HUES64 (cell line): ENCODE data around the gene EML6.

Experiments
- H3K27ac ChIP-seq: 2 replicates; pipeline ENCODE4 v1.7.0; 2013; ENCODE audit warnings: low read depth, low read length, inconsistent platforms
- H3K27me3 ChIP-seq: 2 replicates; pipeline ENCODE4 v1.6.1; 2013; ENCODE audit warnings: mild to moderate bottlenecking, low read length; ENCODE audit not compliant: insufficient read depth
- H3K36me3 ChIP-seq: 2 replicates; pipeline ENCODE4 v1.6.1; 2013; ENCODE audit warnings: mild to moderate bottlenecking, low read length; ENCODE audit not compliant: insufficient read depth
- H3K4me1 ChIP-seq: 2 replicates; pipeline ENCODE4 v1.6.1; 2013; ENCODE audit warnings: mild to moderate bottlenecking, low read length, moderate library complexity; ENCODE audit not compliant: insufficient read depth
- H3K4me3 ChIP-seq: 2 replicates; pipeline ENCODE4 v1.5.1; 2013; ENCODE audit warnings: mild to moderate bottlenecking, low read length, moderate library complexity
- H3K9ac ChIP-seq: 2 replicates; pipeline ENCODE4 v1.6.1; 2013; ENCODE audit warnings: mild to moderate bottlenecking, low read depth, low read length
- H3K9me3 ChIP-seq: 2 replicates; pipeline ENCODE4 v1.6.1; 2013; ENCODE audit warnings: low read depth, low read length; ENCODE audit not compliant: insufficient read depth
- WGBS: fragments of 150-250, 120-280 bp; methylation state at CpG from one replicate; pipeline ENCODE4 v1.1.7; 2013; ENCODE audit warnings: missing lambda C conversion rate; 5-methylcytosine and 5-hydroxymethylcytosine counted together

The EML6 gene

DNA sequence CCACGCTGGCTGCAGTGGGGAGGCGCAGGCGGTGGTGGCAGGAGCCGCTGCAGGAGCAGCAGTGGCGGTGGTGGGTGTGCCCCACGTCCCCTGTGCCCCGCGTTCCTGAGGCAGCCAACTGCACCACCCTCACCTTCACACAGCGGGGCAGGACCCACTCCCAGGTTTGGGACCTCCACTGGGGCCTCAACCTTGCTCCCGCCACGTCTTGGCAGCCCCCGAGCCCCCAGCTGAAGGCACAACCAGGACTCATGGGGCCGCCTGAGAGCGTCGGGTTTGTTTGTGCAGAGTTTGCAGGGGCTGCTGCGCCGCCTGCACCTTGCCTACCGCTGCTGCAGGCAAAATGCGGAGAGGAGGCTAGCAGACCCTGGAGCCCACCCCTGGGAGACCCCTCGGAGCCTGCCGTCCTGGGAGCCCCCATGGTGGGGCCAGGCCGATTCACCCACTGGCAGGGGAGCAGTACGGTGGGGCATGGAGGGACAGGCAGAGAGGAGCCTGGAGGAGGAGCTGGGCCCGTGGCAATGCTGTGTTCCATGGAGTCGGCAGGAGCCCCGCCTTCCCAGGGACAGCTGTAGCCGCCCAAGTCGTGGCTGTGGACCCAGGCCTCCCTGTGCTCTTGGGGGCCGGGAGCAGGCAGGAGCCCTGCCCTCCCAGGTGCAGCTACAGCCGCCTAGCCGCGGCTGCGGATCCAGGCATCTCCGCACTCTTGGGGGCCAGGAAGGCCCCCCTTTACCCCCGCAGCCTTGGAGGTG, 14.7 kb upstream of the EML6 start:
- no peaks in the 10 kb centered on the region for H3K36me3 ChIP-seq
- H3K27me3 ChIP-seq = no peaks in the 10 kb centered on the region
- H3K27ac ChIP-seq = no peak overlapping the region
- H3K9ac ChIP-seq = peak overlapping the region; percentile 37; the same call in 1 of the 2 replicates
- peak overlapping the region; percentile 44 for H3K4me3 ChIP-seq
- H3K4me1 ChIP-seq = no peaks in the 10 kb centered on the region
- H3K9me3 ChIP-seq = no peaks in the 10 kb centered on the region
- WGBS = 92% methylated on average over 35 of the region's 35 CpGs

- Histone ChIP-seq H3K36me3 (no peaks in the 10 kb centered on the region), H3K4me3 (peak overlapping the region; percentile 44), H3K4me1 (no peaks in the 10 kb centered on the region), H3K27me3 (no peaks in the 10 kb centered on the region), H3K9me3 (no peaks in the 10 kb centered on the region), H3K27ac (no peak overlapping the region), H3K9ac (peak overlapping the region; percentile 37; the same call in 1 of the 2 replicates)
- 95% methylated on average over 18 of the region's 18 CpGs for WGBS
These were observed 14.1 kb upstream of the EML6 start for GRCh38 chr2:54709336-54709809.

GRCh38 chr2:54710216-54710615, 13.2 kb upstream of the EML6 start:
- Histone ChIP-seq H3K27ac (no peak overlapping the region), H3K4me3 (no peak overlapping the region), H3K9me3 (no peaks in the 10 kb centered on the region), H3K36me3 (no peaks in the 10 kb centered on the region), H3K27me3 (no peaks in the 10 kb centered on the region), H3K4me1 (no peaks in the 10 kb centered on the region), H3K9ac (no peak overlapping the region)
- 84% methylated on average over 10 of the region's 10 CpGs for WGBS

GRCh38 chr2:54712516-54712915, 10.9 kb upstream of the EML6 start:
- no peak overlapping the region for H3K4me3 ChIP-seq
- no peak overlapping the region for H3K9ac ChIP-seq
- WGBS = 92% methylated on average over 6 of the region's 6 CpGs
- H3K9me3 ChIP-seq = no peaks in the 10 kb centered on the region
- H3K36me3 ChIP-seq = no peaks in the 10 kb centered on the region
- no peaks in the 10 kb centered on the region for H3K27me3 ChIP-seq
- no peaks in the 10 kb centered on the region for H3K4me1 ChIP-seq
- H3K27ac ChIP-seq = no peak overlapping the region

DNA sequence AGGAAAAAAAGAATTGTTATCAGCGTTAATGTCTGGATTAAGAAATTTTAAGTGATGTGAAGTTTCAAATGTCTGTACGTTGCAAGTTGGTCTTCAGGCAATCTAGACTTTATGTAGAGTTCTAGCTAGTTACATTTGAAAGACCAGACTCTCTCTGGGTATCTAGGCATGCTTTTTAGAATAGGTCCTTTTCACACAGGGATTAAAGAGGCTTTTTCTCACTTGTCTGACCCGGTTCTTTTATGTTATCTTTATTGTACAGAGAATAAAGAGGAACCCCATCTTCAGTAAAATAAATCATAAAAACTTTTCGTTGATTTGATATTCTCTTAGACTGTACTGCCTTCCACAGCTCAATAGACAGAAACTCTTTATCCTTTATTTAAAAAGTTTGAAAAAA, 8.5 kb upstream of the EML6 start:
- H3K36me3 ChIP-seq = no peaks in the 10 kb centered on the region
- no peaks in the 10 kb centered on the region for H3K4me1 ChIP-seq
- H3K4me3 ChIP-seq = no peak overlapping the region
- H3K27ac ChIP-seq = no peak overlapping the region
- no peaks in the 10 kb centered on the region for H3K9me3 ChIP-seq
- peaks cover 24% of the 10 kb centered on the region; the same call in 1 of the 2 replicates for H3K27me3 ChIP-seq
- H3K9ac ChIP-seq = no peak overlapping the region
- 36% methylated on average over 2 of the region's 4 CpGs for WGBS

DNA sequence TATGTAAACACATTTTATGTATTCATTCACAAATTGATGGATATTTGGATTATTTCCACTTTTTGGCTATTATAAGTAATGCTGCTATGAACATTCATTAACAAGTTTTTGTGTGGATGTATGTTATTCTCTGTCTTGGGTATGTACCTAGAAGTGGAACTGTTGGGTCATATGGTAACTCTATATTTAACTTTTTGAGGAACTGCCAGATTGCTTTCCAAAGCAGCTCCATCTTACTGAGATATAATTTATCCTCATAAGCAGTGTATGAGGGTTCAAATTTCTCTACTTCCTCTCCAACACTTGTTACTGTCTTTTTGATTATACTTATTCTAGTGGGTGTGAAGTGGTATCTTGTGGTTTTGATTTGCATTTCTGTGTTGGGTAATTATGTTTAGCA, 7.1 kb upstream of the EML6 start:
- no peak overlapping the region for H3K9ac ChIP-seq
- H3K4me3 ChIP-seq = no peak overlapping the region
- H3K4me1 ChIP-seq = no peaks in the 10 kb centered on the region
- H3K36me3 ChIP-seq = no peaks in the 10 kb centered on the region
- H3K9me3 ChIP-seq = no peaks in the 10 kb centered on the region
- H3K27me3 ChIP-seq = peaks cover 32% of the 10 kb centered on the region; the same call in 1 of the 2 replicates
- H3K27ac ChIP-seq = no peak overlapping the region

GRCh38 chr2:54720563-54720962, 2.9 kb upstream of the EML6 start:
- WGBS = 77% methylated on average over 2 of the region's 2 CpGs
- Histone ChIP-seq H3K36me3 (no peaks in the 10 kb centered on the region), H3K4me1 (peaks cover 4% of the 10 kb centered on the region), H3K9me3 (no peaks in the 10 kb centered on the region), H3K9ac (no peak overlapping the region), H3K27me3 (peaks cover 68% of the 10 kb centered on the region), H3K4me3 (no peak overlapping the region), H3K27ac (no peak overlapping the region)

- peak overlapping the region; percentile 87 for H3K9ac ChIP-seq
- no peaks in the 10 kb centered on the region for H3K36me3 ChIP-seq
- peaks cover 89% of the 10 kb centered on the region for H3K27me3 ChIP-seq
- 23% methylated on average over 10 of the region's 10 CpGs for WGBS
- H3K27ac ChIP-seq = no peak overlapping the region
- H3K4me1 ChIP-seq = peaks cover 4% of the 10 kb centered on the region
- no peaks in the 10 kb centered on the region for H3K9me3 ChIP-seq
- H3K4me3 ChIP-seq = peak overlapping the region; percentile 97
These were observed 821 bp upstream of the EML6 start for GRCh38 chr2:54722641-54723040.

DNA sequence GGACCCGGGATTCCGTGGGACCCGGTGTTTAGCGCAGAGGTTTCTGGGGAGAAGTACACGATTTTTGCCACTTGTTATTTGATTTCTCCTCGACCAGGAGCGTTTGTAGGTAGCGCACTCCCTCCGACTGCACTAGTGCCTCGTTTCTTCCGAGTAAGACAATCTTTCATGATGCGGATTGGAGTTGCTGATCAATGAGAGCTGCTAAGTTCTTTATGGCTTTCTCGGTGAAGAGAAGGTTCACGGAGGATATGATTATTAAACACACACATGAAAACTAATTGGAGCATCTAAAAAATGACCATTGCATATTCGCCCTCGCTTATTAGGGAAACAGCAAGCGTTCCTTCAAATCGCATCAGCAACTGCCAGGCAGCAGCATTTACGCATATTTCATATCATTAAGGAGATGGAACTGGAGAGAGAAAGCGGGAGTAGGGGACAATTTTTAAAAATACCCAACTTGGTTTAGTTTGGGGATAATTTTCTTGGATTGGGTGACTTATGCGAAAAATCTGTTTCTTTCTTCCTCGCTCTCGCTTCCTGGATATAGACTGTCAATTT, 616 bp downstream of the EML6 start:
- H3K27ac ChIP-seq = no peak overlapping the region
- WGBS = 2% methylated on average over 20 of the region's 23 CpGs

GRCh38 chr2:54724560-54725342, 1.3 kb downstream of the EML6 start:
- H3K4me3 ChIP-seq = peak overlapping the region; percentile 97
- H3K27me3 ChIP-seq = peaks cover 80% of the 10 kb centered on the region
- no peaks in the 10 kb centered on the region for H3K9me3 ChIP-seq
- no peaks in the 10 kb centered on the region for H3K36me3 ChIP-seq
- WGBS = under 1% methylated on average over 87 of the region's 87 CpGs
- no peak overlapping the region for H3K27ac ChIP-seq
- peaks cover 4% of the 10 kb centered on the region for H3K4me1 ChIP-seq
- H3K9ac ChIP-seq = no peak overlapping the region; the same call in 1 of the 2 replicates

More for the DNA sequence above, 616 bp downstream of the EML6 start:
- Histone ChIP-seq H3K36me3 (no peaks in the 10 kb centered on the region), H3K4me3 (peak overlapping the region; percentile 97), H3K27me3 (peaks cover 85% of the 10 kb centered on the region), H3K9ac (peak overlapping the region; percentile 51; the same call in 1 of the 2 replicates), H3K4me1 (peaks cover 4% of the 10 kb centered on the region), H3K9me3 (no peaks in the 10 kb centered on the region)
